Measurements from ENCODE around the gene BCL7A.

DNA sequence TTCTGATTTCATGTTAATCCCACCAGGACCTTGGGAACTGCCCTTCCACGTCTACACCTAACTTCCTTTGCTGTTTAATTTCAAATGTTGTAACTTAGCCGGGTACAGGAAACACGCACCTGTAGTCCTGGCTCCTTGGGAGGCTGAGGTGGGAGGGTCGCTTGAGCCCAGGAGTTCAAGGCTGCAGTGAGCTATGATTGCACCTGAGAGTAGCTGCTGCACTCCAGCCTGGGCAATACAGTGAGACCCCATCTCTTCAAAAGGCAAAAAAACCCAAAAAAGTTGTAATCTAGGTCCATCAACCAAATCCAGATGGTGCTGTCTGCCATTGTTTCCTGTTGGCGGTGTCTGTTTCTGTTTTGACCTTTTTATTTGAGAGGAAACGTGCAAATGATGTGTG is 14.5 kb downstream of the BCL7A start:
- TF ChIP-seq CTCF (conservative IDR thresholded peaks at IDR 0.05; ENCODE audit: low read length), result no peak
- TF ChIP-seq EZH2phosphoT487 (IDR thresholded peaks at IDR 0.05; ENCODE audit: borderline replicate concordance), result no peak
